Measurements from ENCODE around the gene CREG2.

DNA sequence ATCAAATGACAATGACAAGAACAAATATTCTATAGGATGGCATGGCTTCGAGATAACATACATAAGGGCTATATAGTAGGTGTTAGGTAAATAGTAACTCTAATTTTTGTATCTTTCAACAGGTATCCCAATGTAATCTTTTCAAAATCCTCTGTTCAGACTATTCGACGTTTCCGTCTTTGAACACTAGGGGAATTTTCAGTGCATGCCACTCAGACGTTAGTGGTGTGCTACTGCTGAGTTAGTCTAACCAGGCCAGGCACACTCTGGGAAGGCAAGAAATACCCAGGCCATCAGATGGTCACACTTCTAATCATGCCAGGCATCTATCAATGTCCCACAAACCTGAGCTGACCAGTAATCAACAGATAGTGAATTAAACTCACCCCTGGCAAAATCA is 14.6 kb upstream of the CREG2 start:
- TF ChIP-seq, protein P1, sequence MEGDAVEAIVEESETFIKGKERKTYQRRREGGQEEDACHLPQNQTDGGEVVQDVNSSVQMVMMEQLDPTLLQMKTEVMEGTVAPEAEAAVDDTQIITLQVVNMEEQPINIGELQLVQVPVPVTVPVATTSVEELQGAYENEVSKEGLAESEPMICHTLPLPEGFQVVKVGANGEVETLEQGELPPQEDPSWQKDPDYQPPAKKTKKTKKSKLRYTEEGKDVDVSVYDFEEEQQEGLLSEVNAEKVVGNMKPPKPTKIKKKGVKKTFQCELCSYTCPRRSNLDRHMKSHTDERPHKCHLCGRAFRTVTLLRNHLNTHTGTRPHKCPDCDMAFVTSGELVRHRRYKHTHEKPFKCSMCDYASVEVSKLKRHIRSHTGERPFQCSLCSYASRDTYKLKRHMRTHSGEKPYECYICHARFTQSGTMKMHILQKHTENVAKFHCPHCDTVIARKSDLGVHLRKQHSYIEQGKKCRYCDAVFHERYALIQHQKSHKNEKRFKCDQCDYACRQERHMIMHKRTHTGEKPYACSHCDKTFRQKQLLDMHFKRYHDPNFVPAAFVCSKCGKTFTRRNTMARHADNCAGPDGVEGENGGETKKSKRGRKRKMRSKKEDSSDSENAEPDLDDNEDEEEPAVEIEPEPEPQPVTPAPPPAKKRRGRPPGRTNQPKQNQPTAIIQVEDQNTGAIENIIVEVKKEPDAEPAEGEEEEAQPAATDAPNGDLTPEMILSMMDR (IDR thresholded peaks at IDR 0.05): no peak
- TF ChIP-seq POLR2A (IDR thresholded peaks at IDR 0.05): no peak

Measured in Peyer's patch (tissue), 4 donors.